Germinal center (tissue), 1 donor: ENCODE data around the gene AGMAT.
A peak's percentile ranks its signal among the peaks of the same experiment; 100 is the strongest.

ENCODE experiments used
- DNase-seq: peaks from one replicate; pipeline ENCODE4 v3.0.0; 2012; ENCODE audit warnings: mixed read lengths, low spot score

The AGMAT gene

DNA sequence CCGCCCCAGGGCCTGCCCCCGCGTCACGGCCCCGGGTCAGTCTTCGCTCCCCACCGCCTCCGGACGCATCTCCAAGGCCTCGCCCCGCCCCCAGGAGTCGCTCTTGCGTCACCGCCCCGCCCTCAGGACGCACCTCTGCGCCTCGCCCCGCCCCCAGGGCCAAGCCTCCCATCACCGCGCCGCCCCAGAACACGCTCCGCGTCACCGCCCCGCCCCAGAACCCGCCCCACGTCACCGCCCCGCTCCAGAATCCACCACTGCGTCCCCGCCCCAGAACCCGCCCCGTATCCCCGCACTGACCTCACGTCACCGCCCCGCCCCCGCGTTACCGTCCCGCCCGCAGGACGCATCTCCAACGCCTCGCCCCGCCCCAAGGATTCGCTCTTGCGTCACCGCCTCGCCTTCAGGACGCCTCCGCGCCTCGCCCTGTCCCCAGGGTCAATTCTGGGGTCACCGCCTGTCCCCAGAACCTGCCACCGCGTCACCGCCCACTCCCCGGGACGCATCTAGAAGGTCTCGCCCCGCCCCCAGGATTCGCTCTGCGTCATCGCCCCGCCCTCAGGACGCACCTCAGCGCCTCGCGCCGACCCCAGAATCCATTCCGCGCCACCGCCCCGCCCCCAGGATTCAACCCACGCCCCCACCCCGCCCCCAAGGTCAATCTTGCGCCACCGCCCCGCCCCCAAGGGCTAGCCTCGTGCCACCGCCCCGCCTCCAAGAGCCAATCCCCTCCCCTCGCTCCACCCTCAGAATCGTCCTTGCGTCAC lies 60.4 kb downstream of the AGMAT start:
- DNase-seq = peak; percentile 98

DNA sequence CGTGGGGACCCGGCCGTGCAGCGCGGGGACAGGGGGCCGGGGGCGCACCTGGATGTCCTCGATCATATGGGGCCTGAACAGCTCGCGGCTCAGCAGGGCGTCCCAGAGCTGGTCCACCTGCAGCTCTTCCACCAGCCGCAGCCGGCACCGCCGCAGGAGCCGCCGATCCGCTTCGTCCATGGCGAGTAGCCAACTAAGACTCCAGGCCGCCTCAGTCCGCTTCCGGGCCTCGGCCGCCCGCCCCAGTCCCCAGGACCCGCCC lies 60.9 kb downstream of the AGMAT start, which contains the start of gene CASP9:
Gene CASP9, minus strand, starts transcription at position 195 of the 262 bp plus-strand sequence. Its CDS starts 15 bp downstream, at position 180.
- DNase-seq = no peak

DNA sequence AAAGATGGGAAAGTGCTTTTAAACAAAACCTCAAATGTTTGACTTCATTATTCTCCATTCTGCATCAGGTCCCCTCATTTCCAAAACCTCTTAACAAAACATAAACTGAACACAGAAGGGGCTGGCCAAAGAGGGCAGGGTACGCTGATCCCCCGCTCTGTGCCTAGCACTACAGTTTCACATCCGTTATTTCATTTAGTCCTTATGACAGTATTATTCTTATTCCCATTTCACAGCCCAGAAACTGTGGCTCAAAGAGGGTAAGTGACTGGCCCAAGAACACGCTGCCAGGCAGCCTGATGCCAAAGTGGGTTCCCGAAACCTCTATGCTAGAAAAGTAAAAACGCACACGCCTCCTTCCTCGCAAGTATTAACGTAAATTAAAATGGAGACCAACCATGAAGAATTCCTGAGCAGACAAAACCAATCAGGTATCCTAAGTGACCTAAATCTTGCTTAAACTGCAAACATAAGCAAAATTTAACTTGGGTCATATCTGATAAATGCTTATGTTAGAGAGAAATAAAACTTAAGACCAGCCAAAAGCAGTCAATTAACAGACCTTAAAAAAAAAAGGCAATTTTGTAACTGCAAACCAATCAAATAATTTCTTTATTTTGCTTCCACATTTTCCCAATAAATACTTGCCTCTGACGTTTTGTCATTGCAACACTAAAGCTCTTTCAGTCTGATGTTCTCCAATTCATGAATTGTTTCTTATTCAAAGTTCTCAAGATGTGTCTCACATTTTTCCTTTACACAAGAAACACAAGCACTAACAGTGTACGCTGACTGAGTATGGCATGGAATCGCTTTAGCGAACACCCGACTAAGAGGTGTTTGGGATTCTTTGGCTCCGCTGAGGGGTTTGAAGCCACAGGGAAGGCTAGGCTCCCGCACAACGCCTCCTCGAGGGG lies 61.5 kb downstream of the AGMAT start:
- no peak for DNase-seq

DNA sequence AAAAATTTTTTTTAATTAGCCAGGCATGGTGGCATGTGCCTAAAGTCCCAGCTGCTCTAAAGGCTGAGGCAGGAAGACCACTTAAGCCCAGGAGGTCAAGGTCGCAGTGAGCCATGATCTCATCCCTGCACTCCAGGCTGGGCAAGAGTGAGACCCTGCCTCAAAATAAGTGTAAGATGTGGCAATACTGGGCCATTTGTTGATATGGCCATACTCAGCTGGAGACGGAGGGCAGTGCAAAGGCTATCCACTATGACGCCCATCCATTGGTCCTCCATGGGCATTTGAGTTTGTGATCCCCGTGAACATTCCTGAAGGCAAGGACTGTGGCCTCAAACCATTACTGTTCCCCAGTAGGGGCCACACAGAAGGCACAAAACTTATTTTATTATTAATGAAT lies 62.3 kb downstream of the AGMAT start:
- DNase-seq = no peak
